Panc1 (cell line): ENCODE measurements around the gene TRAPPC2L. TPM values are rescaled to one million over a fixed set of nuclear protein-coding genes. Genes with fewer than 3 reads are reported as not detected.
A peak's percentile ranks its signal among the peaks of the same experiment; 100 is the strongest.

Source experiments
- ATAC-seq: fragments of 200-7000 bp; cut with Tn5 transposase; 2 replicates; pipeline ENCODE4 v1.9.1; 2020; ENCODE audit warnings: mild to moderate bottlenecking, moderate library complexity
- BruUV-seq: library from RNA; stranded (reverse); fragments of 400-500 nt; replicated peaks from 2 replicates; lab custom pipeline; 2021; lab: Mats Ljungman, UMichigan
- CTCF ChIA-PET: fragments of 300-600 bp; sonication (Branson Sonifier 250); formaldehyde crosslinking; loops from one replicate; lab custom pipeline; 2022; ENCODE audit warnings: antibody characterized with exemption; lab: Charles Lee
- POLR2A ChIA-PET: fragments of 300-600 bp; sonication (Branson Sonifier 250); formaldehyde crosslinking; loops from one replicate; lab custom pipeline; 2022; ENCODE audit warnings: antibody characterized with exemption; lab: Charles Lee
- DNase-seq: peaks from one replicate; pipeline ENCODE4 v3.0.0-alpha.2; 2010; ENCODE audit warnings: low read depth, low spot score
- H3K27ac ChIP-seq: 2 replicates; pipeline ENCODE4 v1.5.1; 2011; ENCODE audit warnings: mild to moderate bottlenecking, low read length, inconsistent platforms
- H3K27me3 ChIP-seq: fragments of 200-500 bp; sonication (Bioruptor generic); 2 replicates; pipeline ENCODE4 v1.6.0; 2014; ENCODE audit warnings: low read length, inconsistent platforms; ENCODE audit not compliant: control insufficient read depth, insufficient read depth
- H3K36me3 ChIP-seq: fragments of 200-500 bp; sonication (Bioruptor generic); 2 replicates; pipeline ENCODE4 v1.5.1; 2014; ENCODE audit warnings: inconsistent platforms, mild to moderate bottlenecking, low read length, moderate library complexity; ENCODE audit not compliant: control insufficient read depth, insufficient read depth
- H3K4me1 ChIP-seq: 2 replicates; pipeline ENCODE4 v1.5.1; 2011; ENCODE audit warnings: inconsistent platforms, mild to moderate bottlenecking, low read length, moderate library complexity; ENCODE audit not compliant: control insufficient read depth, insufficient read depth
- H3K4me3 ChIP-seq, 2 experiments: 2 replicates each; pipeline ENCODE4 v1.5.1; 2011 to 2012; ENCODE audit warnings: low read depth in 2 of 2, low read length in 2 of 2, mild to moderate bottlenecking in 2 of 2, inconsistent platforms in 1 of 2, moderate library complexity in 1 of 2
- H3K9me3 ChIP-seq: fragments of 200-500 bp; sonication (Bioruptor generic); 2 replicates; pipeline ENCODE4 v1.5.1; 2014; ENCODE audit warnings: low read depth, mild to moderate bottlenecking, inconsistent platforms, low read length, moderate library complexity; ENCODE audit not compliant: control insufficient read depth, insufficient read depth
- CTCF ChIP-seq: fragments of 450-650 bp; IDR thresholded peaks from 2 replicates; pipeline ENCODE4 v1.5.1; 2017; ENCODE audit warnings: mild to moderate bottlenecking
- POLR2AphosphoS5 ChIP-seq: IDR thresholded peaks from 2 replicates; pipeline ENCODE4 v1.6.1; 2012; ENCODE audit warnings: mild to moderate bottlenecking, low read depth, low read length, moderate library complexity
- REST ChIP-seq, 2 experiments: IDR thresholded peaks; 2 replicates each; pipeline ENCODE4 v1.6.1; 2011 to 2012; ENCODE audit warnings: low read depth in 2 of 2, control low read depth in 1 of 2, low read length in 1 of 2, mild to moderate bottlenecking in 1 of 2, moderate library complexity in 1 of 2; ENCODE audit not compliant: insufficient read depth in 1 of 2
- SIN3A ChIP-seq: IDR thresholded peaks from 2 replicates; pipeline ENCODE4 v1.6.1; 2012; ENCODE audit warnings: low read depth, mild to moderate bottlenecking, low read length, moderate library complexity, borderline replicate concordance; ENCODE audit not compliant: insufficient read depth
- TCF7L2 ChIP-seq: IDR thresholded peaks from 2 replicates; pipeline ENCODE4 v1.6.1; 2011; ENCODE audit warnings: mild to moderate bottlenecking, low read depth, low read length, inconsistent platforms
- in situ Hi-C: cut with HindIII; loops from 2 replicates; pipeline ENCODE4 v1.10.0; 2016; ENCODE audit warnings: low sequenced_read_pairs, low pct_unique_long_range_greater_than_20kb
- intact Hi-C: fragments of 100-400 bp; cut with micrococcal nuclease; formaldehyde crosslinking; loops from one replicate; pipeline ENCODE4 v1.10.0; 2022; ENCODE audit not compliant: unreplicated experiment
- total RNA-seq: library from RNA; stranded (reverse); gene quantifications from one replicate; pipeline ENCODE4 v1.2.1, GENCODE V29; 2021; ENCODE audit not compliant: unreplicated experiment

The TRAPPC2L gene
- total RNA-seq, 1 experiment from 2014 or later = 73.8 TPM

GRCh38 chr16:88807626-88808453, 49.1 kb upstream of the TRAPPC2L start:
- TF ChIP-seq POLR2AphosphoS5 (no peak), TCF7L2 (no peak), REST (IDR thresholded peaks at IDR 0.05; ENCODE audit: insufficient read depth in 1 of 2, low read depth in 2 of 2, low read length in 1 of 2) (no peak), SIN3A (no peak), CTCF (no peak)
- Histone ChIP-seq H3K4me1 (peaks cover 21% of the 10 kb centered on the region), H3K9me3 (no peaks in the 10 kb centered on the region), H3K36me3 (peaks cover 7% of the 10 kb centered on the region; the same call in 1 of the 2 replicates), H3K27me3 (no peaks in the 10 kb centered on the region), H3K4me3 (no peak overlapping the region), H3K27ac (no peak overlapping the region; the same call in 1 of the 2 replicates)
- in situ Hi-C loops = no loop called here
- ATAC-seq = no peak
- no peak for DNase-seq
- no TSS peak for BruUV-seq
- POLR2A ChIA-PET = no interaction called here
- intact Hi-C loops = no loop called here
- CTCF ChIA-PET = interaction anchor here (0.7 kb wide), 1 partner anchor 264 kb away, joined by 3 read pairs; no protein-coding TSS in a partner anchor

- no peak for DNase-seq
- peak overlapping the region; percentile 54; the same call in 1 of the 2 replicates for H3K27ac ChIP-seq
Observed at GRCh38 chr16:88809068-88809675, 47.8 kb upstream of the TRAPPC2L start.

More at GRCh38 chr16:88809068-88809675, 47.8 kb upstream of the TRAPPC2L start:
- Histone ChIP-seq H3K9me3 (no peaks in the 10 kb centered on the region), H3K4me1 (peaks cover 21% of the 10 kb centered on the region), H3K27me3 (no peaks in the 10 kb centered on the region), H3K4me3 (no peak overlapping the region), H3K36me3 (peaks cover 7% of the 10 kb centered on the region; the same call in 1 of the 2 replicates)
- CTCF ChIA-PET = interaction anchor here (0.7 to 1.8 kb wide), 2 partner anchors 72 to 263 kb away, joined by 3 to 7 read pairs; no protein-coding TSS in a partner anchor
- intact Hi-C loops (no loop called here), in situ Hi-C loops (no loop called here)
- POLR2A ChIA-PET = no interaction called here
- TF ChIP-seq TCF7L2 (no peak), POLR2AphosphoS5 (peak; percentile 47), SIN3A (0 out of 2 replicates have a peak, but pooled peaks have one; percentile 13)
- ATAC-seq = no peak
- no TSS peak for BruUV-seq
